ENCODE data around the gene NAA50. TPM values are rescaled to one million over a fixed set of nuclear protein-coding genes. Genes with fewer than 3 reads are reported as not detected.

The NAA50 gene
- total RNA-seq, 4 donors from 2014 or later, result 87.3 to 184 (median 128) TPM

DNA sequence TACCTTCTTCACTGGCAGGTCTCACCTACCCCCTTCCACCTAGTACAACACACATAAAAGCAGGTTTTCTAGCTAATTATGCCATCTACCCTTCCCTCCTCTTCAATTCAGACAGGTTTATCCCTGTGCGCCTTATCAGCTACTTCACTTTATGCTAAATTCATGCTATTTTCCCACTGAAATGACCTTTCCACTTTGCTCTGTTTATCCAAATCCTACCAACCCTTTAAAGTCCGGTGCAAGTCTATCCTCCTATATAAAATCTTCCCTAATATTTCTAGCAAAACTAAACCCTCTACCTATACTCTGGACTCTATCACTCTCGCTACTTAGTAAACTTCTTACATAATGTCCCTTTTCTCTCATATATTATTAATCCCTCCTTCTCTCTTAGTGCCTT is 55.6 kb downstream of the NAA50 start:
- no peaks in the 10 kb centered on the region for H3K27me3 ChIP-seq
- H3K27ac ChIP-seq, result no peak overlapping the region
- no peak overlapping the region for H3K4me3 ChIP-seq
- TF ChIP-seq POLR2A (IDR thresholded peaks at IDR 0.05) (no peak), POLR2AphosphoS5 (IDR thresholded peaks at IDR 0.05) (no peak), EP300 (IDR thresholded peaks at IDR 0.05) (no peak)
- TF ChIP-seq, protein P1, sequence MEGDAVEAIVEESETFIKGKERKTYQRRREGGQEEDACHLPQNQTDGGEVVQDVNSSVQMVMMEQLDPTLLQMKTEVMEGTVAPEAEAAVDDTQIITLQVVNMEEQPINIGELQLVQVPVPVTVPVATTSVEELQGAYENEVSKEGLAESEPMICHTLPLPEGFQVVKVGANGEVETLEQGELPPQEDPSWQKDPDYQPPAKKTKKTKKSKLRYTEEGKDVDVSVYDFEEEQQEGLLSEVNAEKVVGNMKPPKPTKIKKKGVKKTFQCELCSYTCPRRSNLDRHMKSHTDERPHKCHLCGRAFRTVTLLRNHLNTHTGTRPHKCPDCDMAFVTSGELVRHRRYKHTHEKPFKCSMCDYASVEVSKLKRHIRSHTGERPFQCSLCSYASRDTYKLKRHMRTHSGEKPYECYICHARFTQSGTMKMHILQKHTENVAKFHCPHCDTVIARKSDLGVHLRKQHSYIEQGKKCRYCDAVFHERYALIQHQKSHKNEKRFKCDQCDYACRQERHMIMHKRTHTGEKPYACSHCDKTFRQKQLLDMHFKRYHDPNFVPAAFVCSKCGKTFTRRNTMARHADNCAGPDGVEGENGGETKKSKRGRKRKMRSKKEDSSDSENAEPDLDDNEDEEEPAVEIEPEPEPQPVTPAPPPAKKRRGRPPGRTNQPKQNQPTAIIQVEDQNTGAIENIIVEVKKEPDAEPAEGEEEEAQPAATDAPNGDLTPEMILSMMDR (IDR thresholded peaks at IDR 0.05), result no peak
- no peaks in the 10 kb centered on the region for H3K9me3 ChIP-seq
- DNase-seq (ENCODE audit: low spot score in 2 of 2), result no peak
- 95% methylated on average over 3 of the region's 3 CpGs for WGBS
- peaks cover 19% of the 10 kb centered on the region for H3K4me1 ChIP-seq
- H3K36me3 ChIP-seq, result peaks cover 3% of the 10 kb centered on the region

DNA sequence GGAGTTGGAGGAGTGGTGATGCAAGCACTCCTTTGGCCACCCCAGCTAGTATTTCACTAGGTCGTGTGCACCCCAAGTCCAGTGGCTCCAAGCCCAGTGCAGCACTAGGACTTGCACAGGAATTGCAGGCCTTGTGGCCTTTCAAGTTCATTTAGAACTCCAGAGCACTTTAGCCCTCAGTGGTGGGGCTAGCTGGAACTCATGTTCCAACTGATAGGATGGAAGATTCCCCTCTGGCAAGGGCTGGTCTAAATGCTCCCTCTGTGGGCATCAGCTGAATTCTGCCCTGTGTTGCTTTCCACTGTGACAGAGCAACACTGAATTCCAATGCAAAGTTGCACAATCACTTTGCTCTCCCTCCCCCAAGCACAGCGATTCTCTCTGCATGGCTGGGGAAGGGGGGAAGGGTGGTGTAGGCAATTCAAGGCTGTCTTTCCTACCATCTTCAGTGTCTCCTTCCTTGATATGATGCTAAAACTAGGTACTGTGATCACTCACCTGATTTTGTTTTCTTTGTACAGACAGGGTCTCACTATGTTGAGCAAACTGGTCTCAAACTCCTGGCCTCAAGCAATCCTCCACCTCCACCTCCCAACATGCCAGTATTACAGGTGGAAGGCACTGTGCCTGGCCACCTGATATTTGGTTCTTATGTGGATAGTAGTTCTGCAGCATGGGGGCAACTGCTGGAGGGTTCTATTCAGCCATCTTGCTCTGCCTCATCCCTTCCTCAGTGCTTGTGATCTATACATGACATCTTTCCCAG is 59.9 kb downstream of the NAA50 start:
- peaks cover 3% of the 10 kb centered on the region for H3K4me1 ChIP-seq
- DNase-seq (ENCODE audit: low spot score in 2 of 2), result no peak
- WGBS, result 58% methylated on average over 2 of the region's 2 CpGs

DNA sequence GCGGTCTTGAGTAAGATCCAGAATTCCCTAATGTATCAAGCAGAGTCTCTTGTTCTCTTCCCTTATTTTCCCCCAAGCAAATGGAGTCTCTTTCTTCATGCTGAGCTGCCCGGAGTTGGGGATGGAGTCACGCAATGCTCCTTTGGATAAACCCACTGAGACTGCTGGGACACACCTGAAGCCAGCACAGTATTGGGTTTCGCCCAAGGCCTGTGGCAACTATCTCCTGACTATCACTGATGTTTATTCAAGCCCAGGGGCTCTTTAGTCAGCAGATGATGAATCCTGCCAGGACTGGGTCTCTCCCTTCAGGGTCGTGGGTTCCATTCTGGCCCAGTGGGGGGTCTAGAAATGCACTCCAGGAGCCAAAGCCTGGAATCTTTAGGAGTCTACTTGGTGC is 60.9 kb downstream of the NAA50 start:
- DNase-seq (ENCODE audit: low spot score in 2 of 2), result no peak
- H3K9me3 ChIP-seq, result peaks cover 7% of the 10 kb centered on the region
- H3K36me3 ChIP-seq, result peaks cover 7% of the 10 kb centered on the region
- H3K27ac ChIP-seq, result no peak overlapping the region
- WGBS, result 93% methylated on average over 5 of the region's 5 CpGs
- no peak for TF ChIP-seq POLR2A (IDR thresholded peaks at IDR 0.05)
- TF ChIP-seq POLR2AphosphoS5 (IDR thresholded peaks at IDR 0.05), result no peak
- TF ChIP-seq, protein P1 (IDR thresholded peaks at IDR 0.05), result no peak
- TF ChIP-seq EP300 (IDR thresholded peaks at IDR 0.05), result no peak
- peaks cover 3% of the 10 kb centered on the region for H3K4me1 ChIP-seq
- no peak overlapping the region for H3K4me3 ChIP-seq
- H3K27me3 ChIP-seq, result no peaks in the 10 kb centered on the region

More for the DNA sequence above, 59.9 kb downstream of the NAA50 start:
- TF ChIP-seq EP300 (IDR thresholded peaks at IDR 0.05) (no peak), POLR2A (IDR thresholded peaks at IDR 0.05) (no peak), POLR2AphosphoS5 (IDR thresholded peaks at IDR 0.05) (no peak)
- TF ChIP-seq, protein P1 (IDR thresholded peaks at IDR 0.05), result no peak
- Histone ChIP-seq H3K4me3 (no peak overlapping the region), H3K27me3 (no peaks in the 10 kb centered on the region), H3K9me3 (peaks cover 7% of the 10 kb centered on the region), H3K27ac (no peak overlapping the region), H3K36me3 (peaks cover 7% of the 10 kb centered on the region)

DNA sequence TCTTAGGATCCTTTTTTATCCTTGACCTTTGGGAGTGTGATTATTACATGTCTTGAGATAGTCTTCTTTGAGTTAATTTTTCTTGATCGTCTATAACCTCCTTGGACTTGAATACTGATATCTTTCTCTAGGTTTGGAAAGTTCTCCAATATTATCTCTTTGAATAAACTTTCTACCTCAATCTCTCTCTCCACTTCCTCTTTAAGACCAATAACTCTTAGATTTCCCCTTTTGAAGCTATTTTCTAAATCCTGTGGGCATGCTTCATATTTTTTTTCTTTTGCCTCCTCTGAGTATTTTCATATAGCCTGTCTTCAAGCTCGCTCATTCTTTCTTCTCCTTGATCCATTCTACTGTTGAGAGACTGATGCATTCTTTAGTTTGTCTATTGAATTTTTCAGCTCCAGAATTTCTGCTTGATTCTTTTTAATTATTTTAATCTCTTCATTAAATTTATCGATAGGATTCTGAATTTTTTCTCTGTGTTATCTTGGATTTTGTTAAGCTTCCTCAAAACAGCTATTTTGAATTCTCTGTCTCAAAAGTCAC is 61.7 kb downstream of the NAA50 start:
- H3K27ac ChIP-seq, result no peak overlapping the region
- DNase-seq (ENCODE audit: low spot score in 2 of 2), result no peak
- peaks cover 3% of the 10 kb centered on the region for H3K4me1 ChIP-seq
- TF ChIP-seq POLR2A (IDR thresholded peaks at IDR 0.05) (no peak), EP300 (IDR thresholded peaks at IDR 0.05) (no peak), POLR2AphosphoS5 (IDR thresholded peaks at IDR 0.05) (no peak)
- TF ChIP-seq, protein P1 (IDR thresholded peaks at IDR 0.05), result no peak
- peaks cover 7% of the 10 kb centered on the region for H3K9me3 ChIP-seq
- H3K36me3 ChIP-seq, result peaks cover 7% of the 10 kb centered on the region
- H3K27me3 ChIP-seq, result no peaks in the 10 kb centered on the region
- H3K4me3 ChIP-seq, result no peak overlapping the region
- 95% methylated on average over 3 of the region's 3 CpGs for WGBS

DNA sequence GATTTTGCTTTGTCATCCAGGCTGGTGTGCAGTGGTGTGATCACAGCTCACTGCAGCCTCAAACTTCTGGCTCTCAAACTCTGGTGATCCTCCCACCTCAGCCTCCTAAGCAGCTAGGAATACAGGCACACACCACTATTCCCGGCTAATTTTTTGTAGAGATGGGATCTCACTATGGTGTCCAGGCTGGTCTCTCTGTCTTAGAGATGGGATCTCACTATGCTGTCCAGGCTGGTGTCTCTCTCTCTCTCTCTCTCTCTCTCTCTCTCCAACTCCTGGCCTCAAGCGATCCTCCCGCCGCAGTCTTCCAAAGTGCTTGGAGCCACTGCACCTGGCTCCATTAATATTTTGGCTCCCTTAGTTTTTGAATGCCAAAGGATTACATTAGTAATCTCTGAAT is 67.3 kb downstream of the NAA50 start:
- 97% methylated on average over 4 of the region's 4 CpGs for WGBS
- Histone ChIP-seq H3K27ac (no peak overlapping the region), H3K9me3 (no peaks in the 10 kb centered on the region), H3K36me3 (peaks cover 25% of the 10 kb centered on the region), H3K27me3 (no peaks in the 10 kb centered on the region), H3K4me3 (no peak overlapping the region), H3K4me1 (no peaks in the 10 kb centered on the region)
- DNase-seq (ENCODE audit: low spot score in 2 of 2), result no peak
- no peak for TF ChIP-seq POLR2AphosphoS5 (IDR thresholded peaks at IDR 0.05)
- no peak for TF ChIP-seq EP300 (IDR thresholded peaks at IDR 0.05)
